Esophagus squamous epithelium (tissue), 5 donors: ENCODE measurements around the gene DCDC2. TPM values are rescaled to one million over a fixed set of nuclear protein-coding genes. Genes with fewer than 3 reads are reported as not detected.
A peak's percentile ranks its signal among the peaks of the same experiment; 100 is the strongest.

Experiments
- DNase-seq: peaks from one replicate; lab custom pipeline; 2025; lab: John Stamatoyannopoulos, UW
- H3K27ac ChIP-seq, 4 donors: fragments of 200-600 bp; sonication (generic); one replicate each; pipeline ENCODE4 v1.5.1; 2016 to 2019; ENCODE audit warnings: mild to moderate bottlenecking in 1 of 4
- H3K27me3 ChIP-seq, 4 donors: fragments of 200-600 bp; sonication (generic); 1 replicate in 3 of 4; 2 replicates in 1 of 4; pipeline versions ENCODE4 v1.5.1 to v1.6.0; 2017 to 2021; ENCODE audit warnings: antibody characterized with exemption in 1 of 4
- H3K36me3 ChIP-seq, 3 donors: fragments of 200-600 bp; sonication (generic); one replicate each; pipeline ENCODE4 v1.5.1; 2016 to 2019
- H3K4me1 ChIP-seq, 3 donors: fragments of 200-600 bp; sonication (generic); one replicate each; pipeline ENCODE4 v1.5.1; 2017 to 2019
- H3K4me3 ChIP-seq, 4 donors: fragments of 200-600 bp; sonication (generic); 1 replicate in 3 of 4; 2 replicates in 1 of 4; pipeline ENCODE4 v1.5.1; 2016 to 2019; ENCODE audit warnings: mild to moderate bottlenecking in 2 of 4, moderate library complexity in 1 of 4
- H3K9me3 ChIP-seq, 3 donors: fragments of 200-600 bp; sonication (generic); one replicate each; pipeline ENCODE4 v1.5.1; 2016 to 2019
- CTCF ChIP-seq, 6 experiments: fragments of 450-650 bp in 4 of 6; fragments of 200-600 bp in 2 of 6; sonication (generic) in 2 of 6; IDR thresholded peaks; one replicate each; pipeline ENCODE4 v1.5.1; 2016 to 2019; ENCODE audit warnings: antibody characterized with exemption in 6 of 6, mild to moderate bottlenecking in 4 of 6, moderate library complexity in 4 of 6
- POLR2A ChIP-seq, 4 donors: fragments of 450-650 bp; IDR thresholded peaks; one replicate each; pipeline ENCODE4 v1.6.1; 2017; ENCODE audit warnings: antibody characterized with exemption in 4 of 4, mild to moderate bottlenecking in 4 of 4, moderate library complexity in 3 of 4
- WGBS, 2 donors: methylation state at CpG; one replicate each; pipeline ENCODE4 v1.1.5; 2018; 5-methylcytosine and 5-hydroxymethylcytosine counted together
- intact Hi-C: fragments of 100-400 bp; cut with DNase I; formaldehyde crosslinking; loops from one replicate; pipeline ENCODE4 v1.15.0; 2022
- total RNA-seq, 4 donors: library from RNA; depleted of rRNA; stranded (reverse); fragments of >200 nt; gene quantifications; one replicate each; pipeline ENCODE4 v1.1.0, GENCODE V29; 2016
- donor health status: DM: yes; HTN: yes; CAD: no.

Gene DCDC2
- under 1 TPM in 1 of 4 donors, not detected in 3; 0.15 TPM for total RNA-seq

GRCh38 chr6:24357336-24358218 lies at the start of gene DCDC2:
DCDC2 (minus strand) TSS chr6:24358059; CDS start chr6:24357750, 309 bp downstream.
- Histone ChIP-seq H3K9me3 (no peaks in the 10 kb centered on the region), H3K27ac (no peak within 1 kb of the TSS), H3K4me1 (peaks cover 0 to 28% (median 20%) of the 10 kb centered on the region in 3 donors), H3K27me3 (peaks cover 0 to 26% (median 0%) of the 10 kb centered on the region in 4 donors), H3K36me3 (no peaks in the 10 kb centered on the region), H3K4me3 (peak within 1 kb of the TSS in 3 of 4 donors; percentile 34 to 53 (median 34))
- DNase-seq = no peak
- intact Hi-C loops = no loop called here
- TF ChIP-seq POLR2A (IDR thresholded peaks at IDR 0.05) (no peak), CTCF (IDR thresholded peaks at IDR 0.05) (no peak)
- WGBS, 2 donors = 13 to 16% methylated on average over 9 to 12 of the region's 61 CpGs

GRCh38 chr6:24405262-24405661 lies 47.4 kb upstream of the DCDC2 start:
- DNase-seq = no peak
- Histone ChIP-seq H3K27me3 (no peaks in the 10 kb centered on the region), H3K4me1 (peaks cover 5 to 30% (median 8%) of the 10 kb centered on the region in 3 donors), H3K4me3 (no peak overlapping the region), H3K36me3 (peaks cover 0 to 53% (median 5%) of the 10 kb centered on the region in 3 donors), H3K27ac (no peak overlapping the region), H3K9me3 (no peaks in the 10 kb centered on the region)
- TF ChIP-seq CTCF (IDR thresholded peaks at IDR 0.05) (no peak), POLR2A (IDR thresholded peaks at IDR 0.05) (no peak)
- intact Hi-C loops = no loop called here
- WGBS, 2 donors = 90 to 94% methylated on average over 5 of the region's 5 CpGs

- TF ChIP-seq CTCF (IDR thresholded peaks at IDR 0.05) (no peak), POLR2A (IDR thresholded peaks at IDR 0.05) (no peak)
- H3K4me3 ChIP-seq = peak overlapping the region; percentile 91 to 100 (median 96)
- no peak for DNase-seq
- 2 to 5% methylated on average over 11 of the region's 12 CpGs for WGBS, 2 donors
- intact Hi-C loops = no loop called here
- H3K9me3 ChIP-seq = no peaks in the 10 kb centered on the region
- H3K36me3 ChIP-seq = peaks cover 0 to 35% (median 2%) of the 10 kb centered on the region in 3 donors
- peaks cover 0 to 16% (median 0%) of the 10 kb centered on the region in 4 donors for H3K27me3 ChIP-seq
- peaks cover 5 to 30% (median 8%) of the 10 kb centered on the region in 3 donors for H3K4me1 ChIP-seq
- peak overlapping the region; percentile 80 to 89 (median 86) for H3K27ac ChIP-seq
Measured at GRCh38 chr6:24403501-24403824, 45.6 kb upstream of the DCDC2 start.

- H3K9me3 ChIP-seq = no peaks in the 10 kb centered on the region
- H3K4me3 ChIP-seq = peak within 1 kb of the TSS; percentile 91 to 100 (median 96)
- intact Hi-C loops = no loop called here
- H3K36me3 ChIP-seq = peaks cover 0 to 29% (median 0%) of the 10 kb centered on the region in 3 donors
- peak; percentile 28 for DNase-seq
- peak within 1 kb of the TSS; percentile 80 to 89 (median 86) for H3K27ac ChIP-seq
- peaks cover 5 to 30% (median 8%) of the 10 kb centered on the region in 3 donors for H3K4me1 ChIP-seq
- TF ChIP-seq POLR2A (IDR thresholded peaks at IDR 0.05) = peak in 3 of 4 donors; percentile 63 to 79 (median 73)
- no peak for TF ChIP-seq CTCF (IDR thresholded peaks at IDR 0.05)
- WGBS, 2 donors = 0% methylated on average over 5 to 11 of the region's 63 CpGs
- H3K27me3 ChIP-seq = peaks cover 0 to 18% (median 0%) of the 10 kb centered on the region in 4 donors
Measured at GRCh38 chr6:24402697-24403500, 45.0 kb upstream of the DCDC2 start, which contains the start of gene MRS2. MRS2 (plus strand) TSS chr6:24402936; CDS start chr6:24403047, 111 bp downstream.
